K562 (cell line): Measurements from ENCODE around the gene ZNF609. TPM values are rescaled to one million over a fixed set of nuclear protein-coding genes. Genes with fewer than 3 reads are reported as not detected.

Source experiments
- ARHGAP35 ChIP-seq: fragments of 450-650 bp; IDR thresholded peaks from 2 replicates; pipeline ENCODE4 v1.6.1; 2018; ENCODE audit not compliant: partially characterized antibody
- CBFA2T2 ChIP-seq: fragments of 450-650 bp; conservative IDR thresholded peaks from 2 replicates; pipeline ENCODE4 v1.6.1; 2017; ENCODE audit warnings: mild to moderate bottlenecking
- GABPA ChIP-seq: fragments of 200-800 bp; sonication (Bioruptor generic); conservative IDR thresholded peaks from 2 replicates; pipeline ENCODE4 v1.6.1; 2016; ENCODE audit warnings: low read depth, missing genetic modification characterization, missing compliant biosample characterization
- HEY1 ChIP-seq: fragments of 250-450 bp; sonication (Bioruptor Pico); IDR thresholded peaks from 2 replicates; pipeline ENCODE4 v1.5.0; 2020; ENCODE audit warnings: mild to moderate bottlenecking, moderate library complexity, borderline replicate concordance
- HMG20A ChIP-seq: fragments of 450-650 bp; formaldehyde crosslinking; conservative IDR thresholded peaks from 2 replicates; pipeline ENCODE4 v1.4.0; 2020; ENCODE audit warnings: mild to moderate bottlenecking, mixed read lengths
- LCOR ChIP-seq: sonication (generic); formaldehyde crosslinking; IDR thresholded peaks from 2 replicates; pipeline ENCODE4 v1.8.0; 2022; ENCODE audit warnings: mild to moderate bottlenecking, missing genetic modification reagents
- MYC ChIP-seq, 2 experiments: fragments of 250-450 bp in 1 of 2; sonication (Bioruptor Pico) in 1 of 2; IDR thresholded peaks; 2 replicates each; pipeline versions ENCODE4 v1.5.1 to v1.6.1; 2012 to 2021; ENCODE audit warnings: low read depth in 2 of 2, borderline replicate concordance in 1 of 2, improper control_type of control experiment in 1 of 2, low read length in 1 of 2, mild to moderate bottlenecking in 1 of 2, moderate library complexity in 1 of 2
- NFRKB ChIP-seq: fragments of 450-650 bp; IDR thresholded peaks from 2 replicates; pipeline ENCODE4 v1.6.1; 2016; ENCODE audit warnings: low read depth
- PHF8 ChIP-seq: fragments of 200-600 bp; sonication (generic); IDR thresholded peaks from 2 replicates; pipeline ENCODE4 v1.6.1; 2012; ENCODE audit warnings: mixed run types, mild to moderate bottlenecking, inconsistent platforms, low read length, moderate library complexity, borderline replicate concordance
- RBFOX2 ChIP-seq: fragments of 200-400 bp; formaldehyde crosslinking; IDR thresholded peaks from 2 replicates; pipeline ENCODE4 v1.6.1; 2017; ENCODE audit warnings: low read depth, mild to moderate bottlenecking, low read length, moderate library complexity
- RHOXF2B ChIP-seq: fragments of 250-450 bp; sonication (Bioruptor Pico); conservative IDR thresholded peaks from 2 replicates; pipeline ENCODE4 v1.5.1; 2021
- SMARCA5 ChIP-seq: fragments of 450-650 bp; IDR thresholded peaks from 2 replicates; pipeline ENCODE4 v1.6.1; 2016
- SMARCC2 ChIP-seq: fragments of 450-650 bp; IDR thresholded peaks from 2 replicates; pipeline ENCODE4 v1.6.1; 2017; ENCODE audit warnings: antibody characterized with exemption, moderate library complexity, mild to moderate bottlenecking, low read depth
- TARDBP ChIP-seq: fragments of 450-650 bp; IDR thresholded peaks from 2 replicates; pipeline ENCODE4 v1.6.1; 2016
- TGIF2 ChIP-seq: sonication (generic); formaldehyde crosslinking; IDR thresholded peaks from 2 replicates; pipeline ENCODE4 v1.8.1; 2022; ENCODE audit warnings: mild to moderate bottlenecking, missing genetic modification reagents, moderate library complexity
- ZC3H8 ChIP-seq: fragments of 450-650 bp; IDR thresholded peaks from 2 replicates; pipeline ENCODE4 v1.6.1; 2017
- polyA plus RNA-seq, 8 experiments: library from polyadenylated mRNA; depleted of rRNA in 4 of 8; stranded (reverse) in 5 of 8; unstranded in 3 of 8; fragments of >200 nt; fragmentation: Nextera tagmentation in 2 of 8; fragmentation: Illumina TruSeq in 1 of 8; extraction: Ambion mirVana in 2 of 8; extraction: Trizol in 1 of 8; gene quantifications; 2 replicates each; pipeline versions ENCODE4 v1.2.1 to v1.2.3, GENCODE V29; 2011 to 2014; ENCODE audit warnings: inconsistent platforms in 1 of 8, missing spikeins in 1 of 8
- total RNA-seq, 7 experiments: library from RNA; depleted of rRNA in 6 of 7; stranded (reverse); fragments of >200 nt in 6 of 7; fragmentation: Illumina TruSeq in 2 of 7; extraction: Trizol in 2 of 7; gene quantifications; 2 replicates each; pipeline versions ENCODE4 v1.2.1 to v1.2.3, GENCODE V29; 2011 to 2021; ENCODE audit warnings: low replicate concordance in 1 of 7
- TF ChIP-seq, protein P1 (sequence below), 3 experiments: fragments of 200-800 bp in 1 of 3; fragments of 250-450 bp in 1 of 3; fragments of 450-650 bp in 1 of 3; sonication (Bioruptor Pico) in 1 of 3; sonication (Bioruptor generic) in 1 of 3; formaldehyde crosslinking in 1 of 3; IDR thresholded peaks; 2 replicates each; pipeline versions ENCODE4 v1.6.1 to v1.8.0; 2016 to 2022; ENCODE audit warnings: mild to moderate bottlenecking in 2 of 3, missing genetic modification characterization in 2 of 3, missing compliant biosample characterization in 1 of 3, moderate library complexity in 1 of 3
- TF ChIP-seq, protein P2 (sequence below): sonication (generic); formaldehyde crosslinking; IDR thresholded peaks from 2 replicates; pipeline ENCODE4 v1.8.0; 2022; ENCODE audit warnings: mild to moderate bottlenecking, missing genetic modification reagents
- TF ChIP-seq, protein P3 (sequence below): fragments of 450-650 bp; formaldehyde crosslinking; IDR thresholded peaks from 2 replicates; pipeline ENCODE4 v1.4.0; 2020; ENCODE audit warnings: mild to moderate bottlenecking, moderate library complexity

Gene ZNF609
- total and polyA plus RNA-seq, 9 of the 15 experiments (the other 6 are each of a cell fraction or from before 2014, with no cell fraction given) = 3.0 to 38.7 (median 17.8) TPM

DNA sequence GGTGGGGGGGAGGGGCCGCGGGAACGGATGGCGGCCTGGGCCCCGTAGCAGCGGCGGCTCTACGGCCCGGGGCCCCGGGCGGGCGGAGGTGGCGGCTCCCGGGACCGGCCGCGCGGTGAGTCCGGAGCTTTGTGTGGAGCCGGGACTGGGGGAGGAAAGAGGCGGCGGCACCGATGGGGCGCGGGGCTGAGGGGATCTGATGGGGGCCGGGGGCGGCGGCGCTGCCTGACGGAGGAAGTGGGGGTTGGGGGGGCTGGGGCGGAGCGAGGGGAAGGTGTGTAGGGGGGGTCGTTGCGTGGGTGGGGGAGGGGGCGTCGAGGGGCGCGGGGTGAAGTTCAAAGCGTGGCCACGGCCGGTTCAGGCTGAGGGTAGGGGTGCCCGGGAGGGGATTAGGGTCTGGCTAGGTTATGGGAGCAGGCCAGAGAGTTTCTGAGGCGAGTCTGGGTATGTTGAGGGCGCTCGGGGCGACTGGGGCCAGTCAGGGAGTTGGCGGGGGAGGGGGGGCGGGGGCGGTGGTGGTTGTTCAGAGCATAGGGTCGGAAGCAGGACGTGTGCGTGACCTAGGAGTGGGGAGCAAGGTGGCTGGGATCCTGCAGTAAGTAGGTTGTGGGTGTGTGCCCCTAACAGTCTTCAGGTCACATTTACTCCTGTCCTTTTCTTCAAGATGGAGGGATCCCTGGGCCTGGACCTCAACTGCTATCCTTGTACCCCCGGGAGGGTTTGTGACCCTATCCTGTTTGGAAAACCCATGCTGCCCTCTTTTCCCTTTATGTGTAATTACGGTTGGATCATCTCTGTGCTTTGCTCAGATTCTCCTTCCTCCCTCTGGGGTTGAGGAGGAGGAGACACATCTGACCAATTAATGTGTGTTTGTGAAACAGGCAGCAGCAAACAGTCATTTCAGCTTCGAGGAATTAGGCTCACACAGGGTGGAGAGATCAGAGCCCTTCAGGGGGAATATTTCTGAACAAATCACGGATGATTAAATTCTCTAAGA lies 644 bp downstream of the ZNF609 start (continued):
- TF ChIP-seq, protein P1, sequence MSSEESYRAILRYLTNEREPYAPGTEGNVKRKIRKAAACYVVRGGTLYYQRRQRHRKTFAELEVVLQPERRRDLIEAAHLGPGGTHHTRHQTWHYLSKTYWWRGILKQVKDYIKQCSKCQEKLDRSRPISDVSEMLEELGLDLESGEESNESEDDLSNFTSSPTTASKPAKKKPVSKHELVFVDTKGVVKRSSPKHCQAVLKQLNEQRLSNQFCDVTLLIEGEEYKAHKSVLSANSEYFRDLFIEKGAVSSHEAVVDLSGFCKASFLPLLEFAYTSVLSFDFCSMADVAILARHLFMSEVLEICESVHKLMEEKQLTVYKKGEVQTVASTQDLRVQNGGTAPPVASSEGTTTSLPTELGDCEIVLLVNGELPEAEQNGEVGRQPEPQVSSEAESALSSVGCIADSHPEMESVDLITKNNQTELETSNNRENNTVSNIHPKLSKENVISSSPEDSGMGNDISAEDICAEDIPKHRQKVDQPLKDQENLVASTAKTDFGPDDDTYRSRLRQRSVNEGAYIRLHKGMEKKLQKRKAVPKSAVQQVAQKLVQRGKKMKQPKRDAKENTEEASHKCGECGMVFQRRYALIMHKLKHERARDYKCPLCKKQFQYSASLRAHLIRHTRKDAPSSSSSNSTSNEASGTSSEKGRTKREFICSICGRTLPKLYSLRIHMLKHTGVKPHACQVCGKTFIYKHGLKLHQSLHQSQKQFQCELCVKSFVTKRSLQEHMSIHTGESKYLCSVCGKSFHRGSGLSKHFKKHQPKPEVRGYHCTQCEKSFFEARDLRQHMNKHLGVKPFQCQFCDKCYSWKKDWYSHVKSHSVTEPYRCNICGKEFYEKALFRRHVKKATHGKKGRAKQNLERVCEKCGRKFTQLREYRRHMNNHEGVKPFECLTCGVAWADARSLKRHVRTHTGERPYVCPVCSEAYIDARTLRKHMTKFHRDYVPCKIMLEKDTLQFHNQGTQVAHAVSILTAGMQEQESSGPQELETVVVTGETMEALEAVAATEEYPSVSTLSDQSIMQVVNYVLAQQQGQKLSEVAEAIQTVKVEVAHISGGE (CRISPR knock-in tag; IDR thresholded peaks at IDR 0.05) = 0 out of 6 replicates have a peak, but pooled peaks of 1 of the 3 experiments have one; percentile 54
- TF ChIP-seq, protein P2, sequence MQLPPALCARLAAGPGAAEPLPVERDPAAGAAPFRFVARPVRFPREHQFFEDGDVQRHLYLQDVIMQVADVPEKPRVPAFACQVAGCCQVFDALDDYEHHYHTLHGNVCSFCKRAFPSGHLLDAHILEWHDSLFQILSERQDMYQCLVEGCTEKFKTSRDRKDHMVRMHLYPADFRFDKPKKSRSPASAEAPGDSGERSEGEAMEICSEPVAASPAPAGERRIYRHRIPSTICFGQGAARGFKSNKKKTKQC = no peak
- no peak for TF ChIP-seq TGIF2 (CRISPR knock-in tag)
- TF ChIP-seq TARDBP = no peak
- TF ChIP-seq MYC (IDR thresholded peaks at IDR 0.05; ENCODE audit: low read depth, low read length) = no peak
- TF ChIP-seq MYC (CRISPR knock-in tag; IDR thresholded peaks at IDR 0.05; ENCODE audit: borderline replicate concordance, low read depth) = no peak
- TF ChIP-seq LCOR (CRISPR knock-in tag) = no peak
- no peak for TF ChIP-seq HEY1
- no peak for TF ChIP-seq CBFA2T2
- TF ChIP-seq HMG20A = no peak
- no peak for TF ChIP-seq SMARCC2
- TF ChIP-seq PHF8 = peak; percentile 23; the same call in 1 of the 2 replicates
- TF ChIP-seq GABPA (tag) = peak; percentile 7; the same call in 1 of the 2 replicates
- TF ChIP-seq SMARCA5 = no peak
- no peak for TF ChIP-seq RHOXF2B (CRISPR knock-in tag)
- TF ChIP-seq ARHGAP35 = no peak
- 0 out of 2 replicates have a peak, but pooled peaks have one; percentile 46 for TF ChIP-seq NFRKB
- TF ChIP-seq, protein P3, sequence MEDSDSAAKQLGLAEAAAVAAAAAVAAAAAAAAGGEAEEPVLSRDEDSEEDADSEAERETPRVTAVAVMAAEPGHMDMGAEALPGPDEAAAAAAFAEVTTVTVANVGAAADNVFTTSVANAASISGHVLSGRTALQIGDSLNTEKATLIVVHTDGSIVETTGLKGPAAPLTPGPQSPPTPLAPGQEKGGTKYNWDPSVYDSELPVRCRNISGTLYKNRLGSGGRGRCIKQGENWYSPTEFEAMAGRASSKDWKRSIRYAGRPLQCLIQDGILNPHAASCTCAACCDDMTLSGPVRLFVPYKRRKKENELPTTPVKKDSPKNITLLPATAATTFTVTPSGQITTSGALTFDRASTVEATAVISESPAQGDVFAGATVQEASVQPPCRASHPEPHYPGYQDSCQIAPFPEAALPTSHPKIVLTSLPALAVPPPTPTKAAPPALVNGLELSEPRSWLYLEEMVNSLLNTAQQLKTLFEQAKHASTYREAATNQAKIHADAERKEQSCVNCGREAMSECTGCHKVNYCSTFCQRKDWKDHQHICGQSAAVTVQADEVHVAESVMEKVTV (CRISPR knock-in tag) = no peak
- peak; percentile 31; the same call in 1 of the 2 replicates for TF ChIP-seq RBFOX2
- no peak for TF ChIP-seq ZC3H8
